Hypothalamus (tissue), 51 donors: ENCODE data around the gene PACRG.

Source experiments
- DNase-seq, 51 donors: peaks; one replicate each; lab custom pipeline; 2025; lab: John Stamatoyannopoulos, UW

PACRG gene

GRCh38 chr6:163336961-163337360 lies 609.2 kb downstream of the PACRG start:
- DNase-seq, result no peak

GRCh38 chr6:163337958-163338357 lies 610.2 kb downstream of the PACRG start:
- no peak for DNase-seq

- peak in 40 of 51 donors; percentile 28 to 91 (median 66) for DNase-seq
These were observed 611.1 kb downstream of the PACRG start for GRCh38 chr6:163338671-163339405.

GRCh38 chr6:163339466-163339865 lies 611.7 kb downstream of the PACRG start:
- no peak for DNase-seq

- DNase-seq, result no peak
These were observed 612.6 kb downstream of the PACRG start for GRCh38 chr6:163340201-163340887.

- DNase-seq, result peak in 9 of 51 donors; percentile 34 to 63 (median 44)
These were observed 613.7 kb downstream of the PACRG start for GRCh38 chr6:163341224-163342061.

- no peak for DNase-seq
These were observed 615.1 kb downstream of the PACRG start for GRCh38 chr6:163342571-163343539.

- DNase-seq, result no peak
These were observed 615.8 kb downstream of the PACRG start for GRCh38 chr6:163343609-163344008.

GRCh38 chr6:163344411-163344810 lies 616.6 kb downstream of the PACRG start:
- DNase-seq, result no peak

GRCh38 chr6:163345931-163346330 lies 618.2 kb downstream of the PACRG start:
- no peak for DNase-seq

GRCh38 chr6:163346497-163346961 lies 618.8 kb downstream of the PACRG start:
- peak in 40 of 51 donors; percentile 13 to 87 (median 66) for DNase-seq

- peak in 8 of 51 donors; percentile 32 to 63 (median 57) for DNase-seq
These were observed 619.3 kb downstream of the PACRG start for GRCh38 chr6:163347021-163347446.

- peak in 44 of 51 donors; percentile 14 to 97 (median 88) for DNase-seq
These were observed 621.3 kb downstream of the PACRG start for GRCh38 chr6:163348789-163349680.

- DNase-seq, result no peak
These were observed 621.9 kb downstream of the PACRG start for GRCh38 chr6:163349696-163350095.

GRCh38 chr6:163351013-163351412 lies 623.2 kb downstream of the PACRG start:
- no peak for DNase-seq

- DNase-seq, result peak in 21 of 51 donors; percentile 10 to 78 (median 48)
These were observed 624.4 kb downstream of the PACRG start for GRCh38 chr6:163352011-163352685.

GRCh38 chr6:163352966-163353365 lies 625.2 kb downstream of the PACRG start:
- no peak for DNase-seq

- DNase-seq, result no peak
These were observed 626.3 kb downstream of the PACRG start for GRCh38 chr6:163354085-163354484.
